Ovary (tissue), 3 donors: ENCODE measurements around the gene NMU.

Experiments used
- POLR2A ChIP-seq: fragments of 450-650 bp; IDR thresholded peaks from one replicate; pipeline ENCODE4 v1.6.1; 2017; ENCODE audit warnings: antibody characterized with exemption, mild to moderate bottlenecking, moderate library complexity
- TF ChIP-seq, protein P1 (sequence below), 3 donors: fragments of 450-650 bp in 2 of 3; fragments of 200-600 bp in 1 of 3; IDR thresholded peaks; one replicate each; pipeline versions ENCODE4 v1.5.1 to v1.8.0; 2016 to 2022; ENCODE audit warnings: antibody characterized with exemption in 3 of 3, mild to moderate bottlenecking in 1 of 3
- donor health status: DM: no; HTN: no; CAD: no.

DNA sequence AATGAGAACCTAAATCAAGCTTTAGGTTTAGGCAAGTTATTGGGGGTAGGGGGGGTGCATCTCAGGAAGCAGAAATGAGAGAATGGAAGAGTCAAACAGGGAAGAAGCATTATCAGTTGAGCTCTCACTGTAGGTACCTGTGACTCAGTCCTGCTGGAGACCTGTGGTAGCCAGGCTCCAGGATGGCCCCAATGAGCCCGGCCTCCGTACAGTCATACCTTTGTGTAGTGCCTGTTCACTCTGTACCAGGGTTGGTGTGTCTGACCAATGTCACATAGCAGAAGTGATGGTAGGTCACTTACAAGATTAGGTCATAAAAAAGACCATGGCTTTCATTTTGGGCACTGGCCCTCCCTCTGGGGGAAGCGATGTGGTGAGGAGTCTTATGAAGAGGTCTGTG lies 45.3 kb upstream of the NMU start:
- TF ChIP-seq POLR2A, result no peak
- TF ChIP-seq, protein P1, sequence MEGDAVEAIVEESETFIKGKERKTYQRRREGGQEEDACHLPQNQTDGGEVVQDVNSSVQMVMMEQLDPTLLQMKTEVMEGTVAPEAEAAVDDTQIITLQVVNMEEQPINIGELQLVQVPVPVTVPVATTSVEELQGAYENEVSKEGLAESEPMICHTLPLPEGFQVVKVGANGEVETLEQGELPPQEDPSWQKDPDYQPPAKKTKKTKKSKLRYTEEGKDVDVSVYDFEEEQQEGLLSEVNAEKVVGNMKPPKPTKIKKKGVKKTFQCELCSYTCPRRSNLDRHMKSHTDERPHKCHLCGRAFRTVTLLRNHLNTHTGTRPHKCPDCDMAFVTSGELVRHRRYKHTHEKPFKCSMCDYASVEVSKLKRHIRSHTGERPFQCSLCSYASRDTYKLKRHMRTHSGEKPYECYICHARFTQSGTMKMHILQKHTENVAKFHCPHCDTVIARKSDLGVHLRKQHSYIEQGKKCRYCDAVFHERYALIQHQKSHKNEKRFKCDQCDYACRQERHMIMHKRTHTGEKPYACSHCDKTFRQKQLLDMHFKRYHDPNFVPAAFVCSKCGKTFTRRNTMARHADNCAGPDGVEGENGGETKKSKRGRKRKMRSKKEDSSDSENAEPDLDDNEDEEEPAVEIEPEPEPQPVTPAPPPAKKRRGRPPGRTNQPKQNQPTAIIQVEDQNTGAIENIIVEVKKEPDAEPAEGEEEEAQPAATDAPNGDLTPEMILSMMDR (IDR thresholded peaks at IDR 0.05), result no peak
